Muscle of leg (tissue), 11 donors: ENCODE results near the gene ARHGAP42. TPM values are rescaled to one million over a fixed set of nuclear protein-coding genes. Genes with fewer than 3 reads are reported as not detected.

ENCODE experiments used
- DNase-seq: peaks from one replicate; pipeline ENCODE4 v3.0.0; 2013
- H3K27ac ChIP-seq: one replicate; pipeline ENCODE4 v1.5.1; 2013; ENCODE audit warnings: mild to moderate bottlenecking, low read length, control low read depth
- H3K27me3 ChIP-seq: one replicate; pipeline ENCODE4 v1.6.1; 2013; ENCODE audit warnings: low read length; ENCODE audit not compliant: control insufficient read depth, insufficient read depth
- H3K36me3 ChIP-seq: one replicate; pipeline ENCODE4 v1.6.1; 2013; ENCODE audit warnings: low read length; ENCODE audit not compliant: control insufficient read depth, insufficient read depth
- H3K4me1 ChIP-seq: one replicate; pipeline ENCODE4 v1.6.1; 2013; ENCODE audit warnings: low read length; ENCODE audit not compliant: control insufficient read depth, insufficient read depth
- H3K4me3 ChIP-seq: one replicate; pipeline ENCODE4 v1.5.1; 2013; ENCODE audit warnings: low read length, control low read depth
- H3K9me3 ChIP-seq: replicated peaks from 2 replicates; pipeline ENCODE4 v1.6.1; 2013; ENCODE audit warnings: low read depth, low read length; ENCODE audit not compliant: control insufficient read depth
- WGBS: methylation state at CpG from one replicate; pipeline ENCODE4 v1.1.5; 2013; ENCODE audit warnings: missing lambda C conversion rate; ENCODE audit not compliant: insufficient coverage; 5-methylcytosine and 5-hydroxymethylcytosine counted together
- polyA plus RNA-seq, 8 donors: library from polyadenylated mRNA; unstranded; fragments of 120-200 nt; gene quantifications; one replicate each; pipeline versions ENCODE4 v1.2.1 to v1.2.3, GENCODE V29; 2013; ENCODE audit warnings: inconsistent platforms in 1 of 8, low replicate concordance in 1 of 8; ENCODE audit not compliant: insufficient read length in 8 of 8, insufficient read depth in 1 of 8
- total RNA-seq: library from RNA; stranded (reverse); fragments of 120-200 nt; gene quantifications from one replicate; pipeline ENCODE4 v1.2.4, GENCODE V29; 2013

The ARHGAP42 gene
- total and polyA plus RNA-seq, 9 donors: 17.8 to 29.6 (median 24.4) TPM

- Histone ChIP-seq H3K36me3 (no peaks in the 10 kb centered on the region), H3K4me3 (no peak overlapping the region), H3K4me1 (no peaks in the 10 kb centered on the region), H3K27me3 (no peaks in the 10 kb centered on the region), H3K9me3 (no peaks in the 10 kb centered on the region), H3K27ac (no peak overlapping the region)
- DNase-seq: no peak
These were observed 335.2 kb downstream of the ARHGAP42 start for GRCh38 chr11:101022256-101022655.

- Histone ChIP-seq H3K4me1 (no peaks in the 10 kb centered on the region), H3K4me3 (no peak overlapping the region), H3K27ac (no peak overlapping the region), H3K36me3 (no peaks in the 10 kb centered on the region), H3K9me3 (no peaks in the 10 kb centered on the region), H3K27me3 (no peaks in the 10 kb centered on the region)
- WGBS: no CpG with 5 or more reads among the region's 1 CpG
- DNase-seq: no peak
These were observed 341.6 kb downstream of the ARHGAP42 start for GRCh38 chr11:101028644-101029043.

GRCh38 chr11:101030015-101030414, 342.9 kb downstream of the ARHGAP42 start:
- Histone ChIP-seq H3K27ac (no peak overlapping the region), H3K9me3 (no peaks in the 10 kb centered on the region), H3K4me1 (no peaks in the 10 kb centered on the region), H3K4me3 (no peak overlapping the region), H3K27me3 (no peaks in the 10 kb centered on the region), H3K36me3 (no peaks in the 10 kb centered on the region)
- no CpG with 5 or more reads among the region's 3 CpGs for WGBS
- DNase-seq: no peak

- H3K9me3 ChIP-seq: no peaks in the 10 kb centered on the region
- no peak overlapping the region for H3K27ac ChIP-seq
- no peak for DNase-seq
- no peak overlapping the region for H3K4me3 ChIP-seq
- no peaks in the 10 kb centered on the region for H3K36me3 ChIP-seq
- H3K4me1 ChIP-seq: no peaks in the 10 kb centered on the region
- WGBS: 100% methylated on average over 1 of the region's 1 CpG
- no peaks in the 10 kb centered on the region for H3K27me3 ChIP-seq
These were observed 343.6 kb downstream of the ARHGAP42 start for GRCh38 chr11:101030692-101031091.

GRCh38 chr11:101031713-101032112, 344.6 kb downstream of the ARHGAP42 start:
- H3K4me1 ChIP-seq: no peaks in the 10 kb centered on the region
- H3K36me3 ChIP-seq: no peaks in the 10 kb centered on the region
- no peaks in the 10 kb centered on the region for H3K27me3 ChIP-seq
- H3K27ac ChIP-seq: no peak overlapping the region
- DNase-seq: no peak
- no peak overlapping the region for H3K4me3 ChIP-seq
- no CpG with 5 or more reads among the region's 3 CpGs for WGBS
- H3K9me3 ChIP-seq: no peaks in the 10 kb centered on the region

- Histone ChIP-seq H3K27ac (no peak overlapping the region), H3K9me3 (no peaks in the 10 kb centered on the region), H3K4me3 (no peak overlapping the region), H3K27me3 (no peaks in the 10 kb centered on the region), H3K36me3 (no peaks in the 10 kb centered on the region), H3K4me1 (no peaks in the 10 kb centered on the region)
- DNase-seq: no peak
These were observed 345.9 kb downstream of the ARHGAP42 start for GRCh38 chr11:101032991-101033390.

- no peaks in the 10 kb centered on the region for H3K27me3 ChIP-seq
- H3K4me1 ChIP-seq: no peaks in the 10 kb centered on the region
- peak; percentile 96 for DNase-seq
- WGBS: 33% methylated on average over 1 of the region's 4 CpGs
- no peaks in the 10 kb centered on the region for H3K9me3 ChIP-seq
- peak overlapping the region; percentile 45 for H3K27ac ChIP-seq
- no peak overlapping the region for H3K4me3 ChIP-seq
- no peaks in the 10 kb centered on the region for H3K36me3 ChIP-seq
These were observed 347.0 kb downstream of the ARHGAP42 start for GRCh38 chr11:101034076-101034475.

- Histone ChIP-seq H3K4me3 (no peak overlapping the region), H3K27me3 (no peaks in the 10 kb centered on the region), H3K4me1 (no peaks in the 10 kb centered on the region), H3K9me3 (no peaks in the 10 kb centered on the region), H3K27ac (no peak overlapping the region), H3K36me3 (no peaks in the 10 kb centered on the region)
- DNase-seq: no peak
- no CpG with 5 or more reads among the region's 1 CpG for WGBS
These were observed 348.8 kb downstream of the ARHGAP42 start for GRCh38 chr11:101035872-101036271.
